K562 (cell line): Measurements from ENCODE around the gene UBXN1. TPM values are rescaled to one million over a fixed set of nuclear protein-coding genes. Genes with fewer than 3 reads are reported as not detected.
A peak's percentile ranks its signal among the peaks of the same experiment; 100 is the strongest.

Source experiments
- CHCHD3 ChIP-seq: fragments of 250-450 bp; sonication (Bioruptor Pico); IDR thresholded peaks from 2 replicates; pipeline ENCODE4 v2.1.2; 2022; ENCODE audit warnings: mild to moderate bottlenecking
- HCFC1 ChIP-seq: IDR thresholded peaks from 2 replicates; pipeline ENCODE4 v1.6.1; 2012; ENCODE audit warnings: low read depth, low read length, improper control_type of control experiment
- MLX ChIP-seq, 2 experiments: fragments of 450-650 bp in 1 of 2; sonication (generic) in 1 of 2; formaldehyde crosslinking; conservative IDR thresholded peaks; 2 replicates each; pipeline versions ENCODE4 v1.4.0 to v1.8.1; 2020 to 2022; ENCODE audit warnings: mild to moderate bottlenecking in 1 of 2, missing genetic modification reagents in 1 of 2
- NCOA4 ChIP-seq: fragments of 450-650 bp; IDR thresholded peaks from 2 replicates; pipeline ENCODE4 v1.6.1; 2018; ENCODE audit warnings: mild to moderate bottlenecking; ENCODE audit not compliant: partially characterized antibody
- TCF15 ChIP-seq: fragments of 250-450 bp; sonication (Bioruptor Pico); IDR thresholded peaks from 2 replicates; pipeline ENCODE4 v1.8.0; 2022; ENCODE audit warnings: moderate library complexity, mild to moderate bottlenecking, inconsistent platforms
- U2AF2 ChIP-seq: fragments of 200-400 bp; formaldehyde crosslinking; optimal IDR thresholded peaks from 2 replicates; pipeline ENCODE3; 2017; ENCODE audit warnings: low read depth, mild to moderate bottlenecking, low read length
- ZBTB17 ChIP-seq: fragments of 450-650 bp; formaldehyde crosslinking; IDR thresholded peaks from 2 replicates; pipeline ENCODE4 v1.4.0; 2020; ENCODE audit warnings: mild to moderate bottlenecking
- ZNF583 ChIP-seq: fragments of 250-450 bp; sonication (Bioruptor Pico); IDR thresholded peaks from 2 replicates; pipeline ENCODE4 v1.4.0; 2020
- polyA plus RNA-seq, 8 experiments: library from polyadenylated mRNA; depleted of rRNA in 4 of 8; stranded (reverse) in 5 of 8; unstranded in 3 of 8; fragments of >200 nt; fragmentation: Nextera tagmentation in 2 of 8; fragmentation: Illumina TruSeq in 1 of 8; extraction: Ambion mirVana in 2 of 8; extraction: Trizol in 1 of 8; gene quantifications; 2 replicates each; pipeline versions ENCODE4 v1.2.1 to v1.2.3, GENCODE V29; 2011 to 2014; ENCODE audit warnings: inconsistent platforms in 1 of 8, missing spikeins in 1 of 8
- total RNA-seq, 7 experiments: library from RNA; depleted of rRNA in 6 of 7; stranded (reverse); fragments of >200 nt in 6 of 7; fragmentation: Illumina TruSeq in 2 of 7; extraction: Trizol in 2 of 7; gene quantifications; 2 replicates each; pipeline versions ENCODE4 v1.2.1 to v1.2.3, GENCODE V29; 2011 to 2021; ENCODE audit warnings: low replicate concordance in 1 of 7
- TF ChIP-seq, protein P1 (sequence below), 2 experiments: fragments of 450-650 bp; formaldehyde crosslinking in 1 of 2; IDR thresholded peaks; 2 replicates each; pipeline versions ENCODE4 v1.4.0 to v1.6.1; 2014 to 2020; ENCODE audit warnings: mild to moderate bottlenecking in 2 of 2, borderline replicate concordance in 1 of 2, low read depth in 1 of 2
- TF ChIP-seq, protein P2 (sequence below): fragments of 250-450 bp; sonication (Bioruptor Pico); IDR thresholded peaks from 2 replicates; pipeline ENCODE4 v1.5.0; 2020; ENCODE audit warnings: mild to moderate bottlenecking, borderline replicate concordance
- TF ChIP-seq, protein P3 (sequence below): conservative IDR thresholded peaks from 2 replicates; pipeline ENCODE4 v1.6.1; 2011; ENCODE audit warnings: low read depth, mild to moderate bottlenecking, low read length; ENCODE audit not compliant: control insufficient read depth

UBXN1 gene
- total and polyA plus RNA-seq, 9 of the 15 experiments (the other 6 are each of a cell fraction or from before 2014, with no cell fraction given): 4.8 to 263 (median 99.7) TPM

- TF ChIP-seq, protein P1, sequence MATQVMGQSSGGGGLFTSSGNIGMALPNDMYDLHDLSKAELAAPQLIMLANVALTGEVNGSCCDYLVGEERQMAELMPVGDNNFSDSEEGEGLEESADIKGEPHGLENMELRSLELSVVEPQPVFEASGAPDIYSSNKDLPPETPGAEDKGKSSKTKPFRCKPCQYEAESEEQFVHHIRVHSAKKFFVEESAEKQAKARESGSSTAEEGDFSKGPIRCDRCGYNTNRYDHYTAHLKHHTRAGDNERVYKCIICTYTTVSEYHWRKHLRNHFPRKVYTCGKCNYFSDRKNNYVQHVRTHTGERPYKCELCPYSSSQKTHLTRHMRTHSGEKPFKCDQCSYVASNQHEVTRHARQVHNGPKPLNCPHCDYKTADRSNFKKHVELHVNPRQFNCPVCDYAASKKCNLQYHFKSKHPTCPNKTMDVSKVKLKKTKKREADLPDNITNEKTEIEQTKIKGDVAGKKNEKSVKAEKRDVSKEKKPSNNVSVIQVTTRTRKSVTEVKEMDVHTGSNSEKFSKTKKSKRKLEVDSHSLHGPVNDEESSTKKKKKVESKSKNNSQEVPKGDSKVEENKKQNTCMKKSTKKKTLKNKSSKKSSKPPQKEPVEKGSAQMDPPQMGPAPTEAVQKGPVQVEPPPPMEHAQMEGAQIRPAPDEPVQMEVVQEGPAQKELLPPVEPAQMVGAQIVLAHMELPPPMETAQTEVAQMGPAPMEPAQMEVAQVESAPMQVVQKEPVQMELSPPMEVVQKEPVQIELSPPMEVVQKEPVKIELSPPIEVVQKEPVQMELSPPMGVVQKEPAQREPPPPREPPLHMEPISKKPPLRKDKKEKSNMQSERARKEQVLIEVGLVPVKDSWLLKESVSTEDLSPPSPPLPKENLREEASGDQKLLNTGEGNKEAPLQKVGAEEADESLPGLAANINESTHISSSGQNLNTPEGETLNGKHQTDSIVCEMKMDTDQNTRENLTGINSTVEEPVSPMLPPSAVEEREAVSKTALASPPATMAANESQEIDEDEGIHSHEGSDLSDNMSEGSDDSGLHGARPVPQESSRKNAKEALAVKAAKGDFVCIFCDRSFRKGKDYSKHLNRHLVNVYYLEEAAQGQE (IDR thresholded peaks at IDR 0.05; ENCODE audit: borderline replicate concordance): no peak
- TF ChIP-seq, protein P1 (CRISPR knock-in tag; IDR thresholded peaks at IDR 0.05; ENCODE audit: low read depth): peak; percentile 70; the same call in 1 of the 2 replicates
- TF ChIP-seq, protein P2, sequence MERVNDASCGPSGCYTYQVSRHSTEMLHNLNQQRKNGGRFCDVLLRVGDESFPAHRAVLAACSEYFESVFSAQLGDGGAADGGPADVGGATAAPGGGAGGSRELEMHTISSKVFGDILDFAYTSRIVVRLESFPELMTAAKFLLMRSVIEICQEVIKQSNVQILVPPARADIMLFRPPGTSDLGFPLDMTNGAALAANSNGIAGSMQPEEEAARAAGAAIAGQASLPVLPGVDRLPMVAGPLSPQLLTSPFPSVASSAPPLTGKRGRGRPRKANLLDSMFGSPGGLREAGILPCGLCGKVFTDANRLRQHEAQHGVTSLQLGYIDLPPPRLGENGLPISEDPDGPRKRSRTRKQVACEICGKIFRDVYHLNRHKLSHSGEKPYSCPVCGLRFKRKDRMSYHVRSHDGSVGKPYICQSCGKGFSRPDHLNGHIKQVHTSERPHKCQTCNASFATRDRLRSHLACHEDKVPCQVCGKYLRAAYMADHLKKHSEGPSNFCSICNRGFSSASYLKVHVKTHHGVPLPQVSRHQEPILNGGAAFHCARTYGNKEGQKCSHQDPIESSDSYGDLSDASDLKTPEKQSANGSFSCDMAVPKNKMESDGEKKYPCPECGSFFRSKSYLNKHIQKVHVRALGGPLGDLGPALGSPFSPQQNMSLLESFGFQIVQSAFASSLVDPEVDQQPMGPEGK (CRISPR knock-in tag): no peak
- TF ChIP-seq CHCHD3 (peak; percentile 55; the same call in 1 of the 2 replicates), TCF15 (CRISPR knock-in tag) (no peak), ZNF583 (0 out of 2 replicates have a peak, but pooled peaks have one; percentile 53), HCFC1 (peak; percentile 69), ZBTB17 (CRISPR knock-in tag) (0 out of 2 replicates have a peak, but pooled peaks have one; percentile 66), NCOA4 (no peak), U2AF2 (no peak), MLX (CRISPR knock-in tag; conservative IDR thresholded peaks at IDR 0.05) (no peak)
- TF ChIP-seq, protein P3, sequence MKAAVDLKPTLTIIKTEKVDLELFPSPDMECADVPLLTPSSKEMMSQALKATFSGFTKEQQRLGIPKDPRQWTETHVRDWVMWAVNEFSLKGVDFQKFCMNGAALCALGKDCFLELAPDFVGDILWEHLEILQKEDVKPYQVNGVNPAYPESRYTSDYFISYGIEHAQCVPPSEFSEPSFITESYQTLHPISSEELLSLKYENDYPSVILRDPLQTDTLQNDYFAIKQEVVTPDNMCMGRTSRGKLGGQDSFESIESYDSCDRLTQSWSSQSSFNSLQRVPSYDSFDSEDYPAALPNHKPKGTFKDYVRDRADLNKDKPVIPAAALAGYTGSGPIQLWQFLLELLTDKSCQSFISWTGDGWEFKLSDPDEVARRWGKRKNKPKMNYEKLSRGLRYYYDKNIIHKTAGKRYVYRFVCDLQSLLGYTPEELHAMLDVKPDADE: peak; percentile 74
These were observed 32.7 kb downstream of the UBXN1 start, which contains the start of gene GANAB (continued) for GRCh38 chr11:62645946-62646824.
